B cell (primary cell): ENCODE measurements around the gene NDUFAF7. TPM values are rescaled to one million over a fixed set of nuclear protein-coding genes. Genes with fewer than 3 reads are reported as not detected.
"Not testable (repeated sequence)": the region's sequence is repeated elsewhere in the genome, so short reads cannot be mapped to it uniquely, and the experiment has no call there.

Experiments
- ATAC-seq: fragments of 200-7000 bp; cut with Tn5 transposase; one replicate; pipeline ENCODE4 v1.10.0; 2021; ENCODE audit warnings: low read depth, mild to moderate bottlenecking, moderate number of reproducible peaks, moderate library complexity
- CTCF ChIA-PET: fragments of 350-600 bp; sonication (Branson Sonifier 250); formaldehyde crosslinking; loops from one replicate; lab custom pipeline; 2021; ENCODE audit warnings: antibody characterized with exemption, inconsistent platforms; lab: Charles Lee
- POLR2A ChIA-PET: fragments of 350-600 bp; sonication (Branson Sonifier 250); formaldehyde crosslinking; loops from one replicate; lab custom pipeline; 2021; ENCODE audit warnings: antibody characterized with exemption; lab: Charles Lee
- DNase-seq: peaks from one replicate; pipeline ENCODE4 v3.0.0; 2013
- H2AFZ ChIP-seq: 2 replicates; pipeline ENCODE4 v1.6.1; 2012; ENCODE audit warnings: mild to moderate bottlenecking, low read depth, low read length; ENCODE audit not compliant: insufficient read depth, poor library complexity, severe bottlenecking
- H3K27ac ChIP-seq, 2 donors: 1 replicate in 1 of 2; 2 replicates in 1 of 2; pipeline ENCODE4 v1.5.1; 2012 to 2013; ENCODE audit warnings: low read length in 2 of 2, mild to moderate bottlenecking in 2 of 2, moderate library complexity in 1 of 2
- H3K27me3 ChIP-seq, 4 experiments: fragments of 200-600 bp in 1 of 4; sonication (generic) in 1 of 4; replicated peaks in 1 of 4; 1 replicate in 2 of 4; 2 replicates in 2 of 4; pipeline versions ENCODE4 v1.6.1 to v1.7.0; 2013 to 2016; ENCODE audit warnings: low read length in 3 of 4, mild to moderate bottlenecking in 2 of 4, mixed read lengths in 1 of 4, moderate library complexity in 1 of 4; ENCODE audit not compliant: insufficient read depth in 4 of 4, control insufficient read depth in 3 of 4; ENCODE audit errors: control extremely low read depth in 1 of 4
- H3K36me3 ChIP-seq, 2 experiments: replicated peaks in 1 of 2; 1 replicate in 1 of 2; 2 replicates in 1 of 2; pipeline versions ENCODE4 v1.6.1 to v1.7.1; 2013; ENCODE audit warnings: low read length in 1 of 2; ENCODE audit not compliant: insufficient read depth in 2 of 2, control insufficient read depth in 1 of 2; ENCODE audit errors: control extremely low read depth in 1 of 2, extremely low read depth in 1 of 2
- H3K4me1 ChIP-seq, 2 donors: fragments of 200-600 bp in 1 of 2; sonication (generic) in 1 of 2; 1 replicate in 1 of 2; 2 replicates in 1 of 2; pipeline versions ENCODE4 v1.5.1 to v1.6.1; 2013 to 2017; ENCODE audit warnings: low read length in 2 of 2; ENCODE audit not compliant: control insufficient read depth in 2 of 2, insufficient read depth in 2 of 2
- H3K4me2 ChIP-seq: replicated peaks from 2 replicates; pipeline ENCODE3; 2012; ENCODE audit warnings: mild to moderate bottlenecking, low read depth, low read length; ENCODE audit not compliant: poor library complexity, severe bottlenecking
- H3K4me3 ChIP-seq, 5 experiments: fragments of 200-600 bp in 1 of 5; sonication (generic) in 1 of 5; 1 replicate in 3 of 5; 2 replicates in 2 of 5; pipeline versions ENCODE4 v1.5.1 to v1.7.0; 2011 to 2016; ENCODE audit warnings: low read length in 4 of 5, mild to moderate bottlenecking in 4 of 5, low read depth in 2 of 5, control low read depth in 1 of 5, moderate library complexity in 1 of 5; ENCODE audit not compliant: insufficient read depth in 1 of 5; ENCODE audit errors: control extremely low read depth in 1 of 5, extremely low read depth in 1 of 5
- H3K79me2 ChIP-seq: fragments of 200-600 bp; sonication (generic); one replicate; pipeline ENCODE4 v1.6.0; 2016; ENCODE audit warnings: low read length; ENCODE audit not compliant: control insufficient read depth, insufficient read depth
- H3K9ac ChIP-seq: fragments of 200-600 bp; sonication (generic); 2 replicates; pipeline ENCODE4 v1.6.1; 2017; ENCODE audit warnings: mild to moderate bottlenecking, low read length, moderate library complexity
- H3K9me3 ChIP-seq, 3 donors: one replicate each; pipeline versions ENCODE4 v1.6.1 to v1.7.1; 2013; ENCODE audit warnings: low read length in 2 of 3; ENCODE audit not compliant: control insufficient read depth in 2 of 3, insufficient read depth in 1 of 3; ENCODE audit errors: control extremely low read depth in 1 of 3
- H4K20me1 ChIP-seq: 2 replicates; pipeline ENCODE4 v1.6.0; 2012; ENCODE audit warnings: mild to moderate bottlenecking, low read length; ENCODE audit not compliant: insufficient read depth, control insufficient read depth, poor library complexity, severe bottlenecking
- H3K27ac Mint-ChIP-seq: one replicate; pipeline ENCODE4 v1.8.0; 2021; ENCODE audit warnings: mixed read lengths
- H3K27me3 Mint-ChIP-seq: one replicate; pipeline ENCODE4 v1.8.0; 2021; ENCODE audit warnings: mixed read lengths
- H3K4me1 Mint-ChIP-seq: one replicate; pipeline ENCODE4 v1.8.0; 2021; ENCODE audit warnings: mixed read lengths
- H3K4me3 Mint-ChIP-seq: one replicate; pipeline ENCODE4 v1.8.0; 2021; ENCODE audit warnings: mixed read lengths
- H3K9me3 Mint-ChIP-seq: one replicate; pipeline ENCODE4 v1.8.0; 2022; ENCODE audit warnings: mixed read lengths; ENCODE audit not compliant: insufficient read depth
- EZH2 ChIP-seq: IDR thresholded peaks from 2 replicates; pipeline ENCODE4 v1.6.1; 2012; ENCODE audit warnings: borderline replicate concordance, low read depth, mild to moderate bottlenecking, moderate library complexity, low read length; ENCODE audit not compliant: insufficient read depth, poor library complexity, severe bottlenecking
- WGBS: methylation state at CpG from one replicate; pipeline ENCODE4 v1.1.5; 2013; ENCODE audit warnings: missing lambda C conversion rate; ENCODE audit not compliant: insufficient coverage; 5-methylcytosine and 5-hydroxymethylcytosine counted together
- intact Hi-C: fragments of 100-400 bp; cut with micrococcal nuclease; formaldehyde crosslinking; loops from one replicate; pipeline ENCODE4 v1.10.0; 2022
- polyA plus RNA-seq: library from polyadenylated mRNA; depleted of rRNA; stranded (reverse); fragments of >200 nt; gene quantifications from 2 replicates; pipeline ENCODE4 v1.2.3, GENCODE V29; 2012
- total RNA-seq, 2 donors: library from RNA; stranded (reverse); fragments of 120-200 nt in 1 of 2; gene quantifications; 1 replicate in 1 of 2; 2 replicates in 1 of 2; pipeline versions ENCODE4 v1.2.3 to v1.2.4, GENCODE V29; 2013 to 2022
- TF ChIP-seq, protein P1 (sequence below): fragments of 200-600 bp; IDR thresholded peaks from one replicate; pipeline ENCODE4 v1.8.0; 2022; ENCODE audit warnings: antibody characterized with exemption, mild to moderate bottlenecking

NDUFAF7 gene
- total and polyA plus RNA-seq, 2 donors (not counting 1 experiment from before 2014, with no cell fraction given) = 12.2 to 35.4 TPM

DNA sequence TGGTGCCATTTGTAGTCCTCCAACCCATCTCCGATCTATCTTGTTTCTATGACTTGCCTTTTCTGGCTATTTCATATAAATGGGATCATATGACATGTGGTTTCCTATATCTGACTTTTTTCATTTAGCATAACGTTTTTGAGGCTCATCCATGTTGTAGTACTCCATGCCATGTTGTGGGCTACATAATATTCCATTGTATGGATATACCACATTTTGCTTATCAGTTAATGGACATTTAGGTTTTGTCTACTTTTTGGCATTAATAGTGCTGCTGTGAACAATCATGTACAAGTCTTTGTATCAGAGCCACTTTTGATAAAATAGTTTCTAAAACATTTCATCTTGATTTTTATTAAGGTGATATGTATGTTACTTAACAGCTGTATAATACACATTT is 27.8 kb upstream of the NDUFAF7 start:
- Histone ChIP-seq H3K36me3 (peaks cover 14 to 55% of the 10 kb centered on the region in 2 experiments), H3K9me3 (peaks cover 0 to 5% (median 3%) of the 10 kb centered on the region in 3 donors), H3K79me2 (peaks cover 65% of the 10 kb centered on the region), H3K4me3 (no peak overlapping the region), H2AFZ (no peak overlapping the region), H3K9ac (no peak overlapping the region), H3K27ac (no peak overlapping the region), H3K4me2 (no peak overlapping the region), H4K20me1 (no peaks in the 10 kb centered on the region), H3K27me3 (no peaks in the 10 kb centered on the region), H3K4me1 (no peaks in the 10 kb centered on the region)
- TF ChIP-seq, protein P1, sequence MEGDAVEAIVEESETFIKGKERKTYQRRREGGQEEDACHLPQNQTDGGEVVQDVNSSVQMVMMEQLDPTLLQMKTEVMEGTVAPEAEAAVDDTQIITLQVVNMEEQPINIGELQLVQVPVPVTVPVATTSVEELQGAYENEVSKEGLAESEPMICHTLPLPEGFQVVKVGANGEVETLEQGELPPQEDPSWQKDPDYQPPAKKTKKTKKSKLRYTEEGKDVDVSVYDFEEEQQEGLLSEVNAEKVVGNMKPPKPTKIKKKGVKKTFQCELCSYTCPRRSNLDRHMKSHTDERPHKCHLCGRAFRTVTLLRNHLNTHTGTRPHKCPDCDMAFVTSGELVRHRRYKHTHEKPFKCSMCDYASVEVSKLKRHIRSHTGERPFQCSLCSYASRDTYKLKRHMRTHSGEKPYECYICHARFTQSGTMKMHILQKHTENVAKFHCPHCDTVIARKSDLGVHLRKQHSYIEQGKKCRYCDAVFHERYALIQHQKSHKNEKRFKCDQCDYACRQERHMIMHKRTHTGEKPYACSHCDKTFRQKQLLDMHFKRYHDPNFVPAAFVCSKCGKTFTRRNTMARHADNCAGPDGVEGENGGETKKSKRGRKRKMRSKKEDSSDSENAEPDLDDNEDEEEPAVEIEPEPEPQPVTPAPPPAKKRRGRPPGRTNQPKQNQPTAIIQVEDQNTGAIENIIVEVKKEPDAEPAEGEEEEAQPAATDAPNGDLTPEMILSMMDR = no peak
- TF ChIP-seq EZH2 = no peak
- ChIA-PET CTCF (interaction anchor here (0.7 kb wide), 1 partner anchor 47 kb away, joined by 4 read pairs; the partner anchor contains the start of gene EIF2AK2), POLR2A (no interaction called here)
- WGBS = no CpG with 5 or more reads among the region's 2 CpGs
- Mint-ChIP-seq H3K27me3 (no peaks in the 10 kb centered on the region), H3K27ac (no peak overlapping the region), H3K4me3 (no peak overlapping the region), H3K9me3 (peaks cover 7% of the 10 kb centered on the region), H3K4me1 (peaks cover 5% of the 10 kb centered on the region)
- no peak for ATAC-seq
- no peak for DNase-seq
- intact Hi-C loops = no loop called here

DNA sequence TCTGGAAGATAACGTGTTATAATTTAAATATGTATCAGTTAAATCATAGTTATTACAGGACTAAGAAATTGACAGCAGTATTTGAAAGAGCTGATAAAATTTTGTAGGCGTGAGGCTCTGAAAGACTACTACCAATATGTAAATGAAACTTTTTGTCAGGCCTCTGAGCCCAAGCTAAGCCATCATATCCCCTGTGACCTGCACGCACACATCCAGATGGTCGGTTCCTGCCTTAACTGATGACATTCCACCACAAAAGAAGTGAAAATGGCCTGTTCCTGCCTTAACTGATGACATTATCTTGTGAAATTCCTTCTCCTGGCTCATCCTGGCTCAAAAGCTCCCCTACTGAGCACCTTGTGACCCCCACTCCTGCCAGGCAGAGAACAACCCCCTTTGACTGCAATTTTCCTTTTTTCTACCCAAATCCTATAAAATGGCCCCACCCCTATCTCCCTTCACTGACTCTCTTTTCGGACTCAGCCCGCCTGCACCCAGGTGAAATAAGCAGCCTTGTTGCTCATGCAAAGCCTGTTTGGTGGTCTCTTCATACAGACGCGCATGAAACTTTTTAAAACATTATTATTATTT is 26.3 kb upstream of the NDUFAF7 start:
- H3K9ac ChIP-seq, H4K20me1 ChIP-seq, H2AFZ ChIP-seq, H3K4me2 ChIP-seq, intact Hi-C loops, H3K9me3 Mint-ChIP-seq, POLR2A ChIA-PET, CTCF ChIA-PET, H3K9me3 ChIP-seq, H3K4me3 ChIP-seq, H3K4me1 ChIP-seq, H3K27me3 ChIP-seq, H3K27ac Mint-ChIP-seq, H3K27ac ChIP-seq, ATAC-seq, DNase-seq, H3K27me3 Mint-ChIP-seq, H3K4me3 Mint-ChIP-seq, H3K4me1 Mint-ChIP-seq: not testable (repeated sequence)
- Histone ChIP-seq H3K79me2 (peaks cover 50% of the 10 kb centered on the region), H3K36me3 (peaks cover 19 to 69% of the 10 kb centered on the region in 2 experiments)
- WGBS = 96% methylated on average over 4 of the region's 8 CpGs
